ENCODE measurements around the gene HUS1B. TPM values are rescaled to one million over a fixed set of nuclear protein-coding genes. Genes with fewer than 3 reads are reported as not detected.

HUS1B gene
- total and polyA plus RNA-seq, 2 of the 8 experiments (the other 6 are each of a cell fraction or from before 2014, with no cell fraction given): 0.48 to 1.1 TPM

- TF ChIP-seq HDAC2 (IDR thresholded peaks at IDR 0.05; ENCODE audit: borderline replicate concordance in 1 of 2, low read depth in 2 of 2, low read length in 2 of 2) (no peak), PHF8 (conservative IDR thresholded peaks at IDR 0.05; ENCODE audit: low read depth, low read length) (no peak), MAFK (IDR thresholded peaks at IDR 0.05; ENCODE audit: low read depth, low read length) (no peak)
Observed at GRCh38 chr6:657743-658142, 843 bp upstream of the HUS1B start (continued).
